Femur (tissue), 1 donor: ENCODE results near the gene NPM3.

Experiments used
- DNase-seq: peaks from one replicate; pipeline ENCODE4 v3.0.0-alpha.2; 2017

NPM3 gene

GRCh38 chr10:101782811-101783735, at the start of gene NPM3:
TSS of gene NPM3 (minus strand) at chr10:101783446. CDS start at chr10:101783390, 56 bp downstream.
- DNase-seq = peak; percentile 93

GRCh38 chr10:101832325-101832771, 49.1 kb upstream of the NPM3 start:
- DNase-seq = no peak

- no peak for DNase-seq
Measured at GRCh38 chr10:101831169-101831811, 48.0 kb upstream of the NPM3 start.

- DNase-seq = peak; percentile 92
Measured at GRCh38 chr10:101830322-101831168, 47.3 kb upstream of the NPM3 start.

- DNase-seq = peak; percentile 73
Measured at GRCh38 chr10:101829561-101830315, 46.5 kb upstream of the NPM3 start.

DNA sequence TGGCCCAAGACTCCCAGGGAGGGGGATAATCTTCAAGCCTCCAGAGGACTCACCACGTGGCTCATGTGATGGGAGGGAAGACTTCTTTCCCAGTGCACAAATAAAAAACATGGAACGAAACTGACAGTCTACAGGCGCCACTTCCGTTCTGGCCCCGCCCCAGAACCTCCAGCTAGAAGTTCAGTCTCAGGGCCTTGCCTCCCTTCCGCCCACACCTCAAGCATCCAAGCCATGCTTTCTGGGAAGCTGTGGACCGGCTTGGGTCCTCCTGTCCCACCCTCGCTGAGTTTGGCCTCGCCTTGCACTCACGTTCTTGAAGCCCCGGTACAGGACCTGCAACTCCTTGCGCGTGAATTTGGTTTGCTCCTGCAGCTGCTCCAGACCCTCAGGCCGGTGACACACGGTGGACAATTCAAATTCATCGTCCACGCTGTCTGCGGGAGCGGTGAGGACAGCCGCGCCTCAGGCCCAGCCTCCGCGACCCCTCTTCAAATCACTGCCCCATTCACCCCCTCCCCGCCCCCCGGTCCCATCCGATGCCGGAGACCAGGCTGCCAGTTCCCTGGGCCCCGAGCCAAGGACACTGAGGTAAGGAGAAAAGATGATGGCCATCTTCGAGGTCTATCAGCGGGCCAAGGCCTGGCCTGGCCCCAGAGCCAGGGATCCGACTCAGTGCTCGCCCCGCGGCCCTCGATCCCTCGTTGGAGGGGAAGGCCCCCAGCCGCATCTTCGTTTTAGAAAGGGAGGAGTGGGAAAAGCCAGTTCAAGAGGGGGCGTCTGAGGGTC, 45.7 kb upstream of the NPM3 start:
- peak; percentile 29 for DNase-seq

GRCh38 chr10:101827919-101828600, 44.8 kb upstream of the NPM3 start:
- DNase-seq = peak; percentile 15

- peak; percentile 9 for DNase-seq
Measured at GRCh38 chr10:101826852-101827434, 43.7 kb upstream of the NPM3 start.

DNA sequence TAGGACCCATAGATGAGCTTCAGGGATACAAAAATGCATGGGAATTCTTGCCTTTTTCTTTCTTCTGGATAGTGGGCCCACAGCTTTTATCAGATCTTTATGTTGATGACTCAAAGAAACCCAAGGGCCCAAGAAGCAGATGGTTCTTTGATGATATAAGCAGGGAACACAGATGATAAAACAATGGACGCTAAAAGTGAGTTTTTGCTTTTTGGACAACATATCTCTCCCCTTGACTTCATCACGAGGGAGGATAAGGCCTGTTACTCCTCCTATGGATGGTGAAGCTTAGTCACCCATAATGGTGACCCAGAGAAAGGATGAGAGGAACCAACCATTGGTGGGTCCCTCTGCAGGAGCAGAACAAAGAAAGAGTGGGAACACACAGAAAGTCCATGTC, 41.5 kb upstream of the NPM3 start:
- no peak for DNase-seq

DNA sequence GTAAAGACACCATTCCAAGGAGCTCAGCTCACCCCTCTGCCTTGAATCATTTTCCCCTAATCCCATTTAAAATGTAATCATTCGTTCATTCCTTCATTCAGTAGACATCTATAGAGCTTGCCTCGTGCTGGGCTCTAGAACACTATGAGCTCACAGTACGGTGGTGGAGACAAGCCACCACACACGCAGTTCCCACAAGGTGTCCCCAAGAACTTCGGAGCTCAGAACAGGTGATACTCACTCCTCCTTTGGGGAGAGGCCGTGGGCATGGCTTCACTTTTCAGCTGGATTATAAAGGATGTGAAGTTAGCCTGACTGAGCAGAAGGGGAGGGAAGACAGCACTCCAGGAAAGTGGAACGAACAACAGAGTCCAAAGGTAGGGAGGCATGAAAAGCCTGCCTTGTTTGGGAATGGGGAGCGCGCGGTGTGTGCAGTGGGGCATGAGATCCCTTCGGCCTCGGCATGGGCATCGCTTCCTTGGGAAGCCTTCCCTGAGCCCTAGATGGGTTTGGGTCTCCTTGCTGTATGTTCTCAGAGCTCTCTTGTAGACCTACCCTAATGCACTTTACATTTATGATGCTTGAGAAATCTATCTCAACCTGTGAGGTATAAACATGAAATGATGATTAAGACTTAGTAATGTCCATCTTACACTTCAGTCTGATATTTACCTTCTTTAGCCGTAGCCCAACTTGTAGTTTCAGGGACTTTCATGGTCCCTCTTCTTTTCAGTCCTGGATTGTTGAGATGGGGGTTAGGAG, 35.8 kb upstream of the NPM3 start:
- DNase-seq = no peak

GRCh38 chr10:101818119-101818871, 35.0 kb upstream of the NPM3 start, which contains the start of gene OGA:
TSS of gene OGA (minus strand) at chr10:101818444. CDS start at chr10:101818022, 422 bp downstream.
- DNase-seq = peak; percentile 99

- DNase-seq = peak; percentile 93
Measured at GRCh38 chr10:101817337-101818118, 34.3 kb upstream of the NPM3 start.

DNA sequence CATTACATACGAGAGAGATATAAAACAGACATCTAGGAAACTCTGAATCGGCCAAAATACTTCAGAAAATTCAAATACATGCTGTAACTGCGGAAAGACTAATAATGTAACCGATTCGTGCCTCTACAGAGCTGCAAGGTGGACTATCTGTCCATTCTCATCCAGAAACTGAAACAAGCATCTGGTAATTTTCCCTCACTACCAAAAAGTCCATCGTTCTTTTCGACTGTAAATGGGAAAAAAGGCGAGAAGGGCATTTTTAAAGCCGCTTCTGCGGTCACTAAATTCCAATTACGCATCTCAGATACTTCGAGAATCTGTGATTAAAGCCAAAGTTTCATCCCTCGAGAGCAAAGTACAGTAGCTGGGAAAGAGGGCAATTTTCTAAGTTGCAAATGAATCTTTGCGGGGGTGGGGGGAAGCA, 33.7 kb upstream of the NPM3 start:
- DNase-seq = no peak

- no peak for DNase-seq
Measured at GRCh38 chr10:101816376-101816775, 33.1 kb upstream of the NPM3 start.

DNA sequence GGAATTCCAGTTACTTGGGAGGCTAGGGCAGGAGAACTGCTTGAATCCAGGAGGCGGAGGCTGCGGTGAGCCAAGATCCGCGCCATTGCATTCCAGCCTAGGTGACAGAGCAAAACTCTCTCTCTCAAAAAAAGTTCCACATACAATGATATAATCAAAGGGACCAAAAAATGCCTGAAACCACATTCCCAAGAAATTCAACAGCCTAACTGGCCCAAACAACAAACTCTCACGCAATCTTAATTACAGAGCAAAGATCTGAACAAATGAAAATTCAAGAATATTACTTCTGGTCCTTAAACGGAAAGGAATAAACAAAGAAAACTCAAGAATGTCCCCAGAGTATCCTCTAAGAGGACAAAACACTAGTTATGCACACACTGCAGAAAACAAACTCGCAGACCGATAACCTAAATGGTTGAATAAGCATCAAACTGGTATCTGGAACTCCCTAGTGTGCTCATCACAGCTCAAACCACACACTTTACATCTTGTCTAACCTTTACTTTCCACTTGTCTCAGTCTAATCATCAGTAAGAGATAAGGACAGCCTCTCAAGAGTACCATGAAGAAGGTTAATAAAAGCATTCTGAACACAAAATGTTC, 31.3 kb upstream of the NPM3 start:
- no peak for DNase-seq

DNA sequence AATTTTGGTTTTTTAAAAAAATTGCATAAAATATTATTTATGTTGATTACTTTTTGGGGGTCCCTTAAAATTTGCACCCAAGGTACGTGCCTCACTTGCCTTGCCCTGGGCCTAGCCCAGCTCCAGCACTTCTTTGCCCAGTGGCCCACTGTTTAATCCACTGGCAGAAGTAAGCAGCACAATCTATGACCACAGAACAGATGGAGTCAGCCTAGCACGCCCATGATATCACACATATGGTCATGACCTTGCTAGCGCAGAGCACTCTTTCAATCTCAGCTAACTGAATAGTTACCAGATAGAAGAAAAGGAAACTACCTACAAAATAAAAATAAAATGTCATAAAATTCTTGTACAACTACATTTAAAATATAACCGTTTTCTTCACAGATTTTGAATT, 29.4 kb upstream of the NPM3 start:
- DNase-seq = no peak

GRCh38 chr10:101807158-101807557, 23.9 kb upstream of the NPM3 start:
- no peak for DNase-seq
